OCI-LY7 (cell line): ENCODE results near the gene CABP7.

ENCODE experiments used
- EZH2phosphoT487 ChIP-seq: fragments of 200-600 bp; sonication (generic); IDR thresholded peaks from 2 replicates; pipeline ENCODE4 v1.6.1; 2018; ENCODE audit warnings: low read depth, borderline replicate concordance, mild to moderate bottlenecking, mixed run types, antibody characterized with exemption, low read length, moderate library complexity, mixed read lengths
- TF ChIP-seq, protein P1 (sequence below): fragments of 200-600 bp; sonication (generic); conservative IDR thresholded peaks from 2 replicates; pipeline ENCODE4 v1.5.1; 2014; ENCODE audit warnings: mild to moderate bottlenecking, antibody characterized with exemption, low read length, moderate library complexity, mixed read lengths

GRCh38 chr22:29692327-29692640 lies 27.5 kb upstream of the CABP7 start:
- TF ChIP-seq, protein P1, sequence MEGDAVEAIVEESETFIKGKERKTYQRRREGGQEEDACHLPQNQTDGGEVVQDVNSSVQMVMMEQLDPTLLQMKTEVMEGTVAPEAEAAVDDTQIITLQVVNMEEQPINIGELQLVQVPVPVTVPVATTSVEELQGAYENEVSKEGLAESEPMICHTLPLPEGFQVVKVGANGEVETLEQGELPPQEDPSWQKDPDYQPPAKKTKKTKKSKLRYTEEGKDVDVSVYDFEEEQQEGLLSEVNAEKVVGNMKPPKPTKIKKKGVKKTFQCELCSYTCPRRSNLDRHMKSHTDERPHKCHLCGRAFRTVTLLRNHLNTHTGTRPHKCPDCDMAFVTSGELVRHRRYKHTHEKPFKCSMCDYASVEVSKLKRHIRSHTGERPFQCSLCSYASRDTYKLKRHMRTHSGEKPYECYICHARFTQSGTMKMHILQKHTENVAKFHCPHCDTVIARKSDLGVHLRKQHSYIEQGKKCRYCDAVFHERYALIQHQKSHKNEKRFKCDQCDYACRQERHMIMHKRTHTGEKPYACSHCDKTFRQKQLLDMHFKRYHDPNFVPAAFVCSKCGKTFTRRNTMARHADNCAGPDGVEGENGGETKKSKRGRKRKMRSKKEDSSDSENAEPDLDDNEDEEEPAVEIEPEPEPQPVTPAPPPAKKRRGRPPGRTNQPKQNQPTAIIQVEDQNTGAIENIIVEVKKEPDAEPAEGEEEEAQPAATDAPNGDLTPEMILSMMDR = no peak
- TF ChIP-seq EZH2phosphoT487 = no peak
